ENCODE data around the gene ANGPTL2.

GRCh38 chr9:127123064-127123890, 842 bp upstream of the ANGPTL2 start:
- TF ChIP-seq FOS (IDR thresholded peaks at IDR 0.05; ENCODE audit: low read depth, low read length) (0 out of 2 replicates have a peak, but pooled peaks have one; percentile 0), MXI1 (IDR thresholded peaks at IDR 0.05; ENCODE audit: borderline replicate concordance, low read depth, low read length) (no peak), CTCF (conservative IDR thresholded peaks at IDR 0.05; ENCODE audit: low read depth, low read length) (no peak), POLR2A (IDR thresholded peaks at IDR 0.05; ENCODE audit: low read depth, low read length) (no peak), CHD1 (IDR thresholded peaks at IDR 0.05; ENCODE audit: low read depth, low read length) (no peak), RAD21 (IDR thresholded peaks at IDR 0.05; ENCODE audit: low read length) (no peak), USF2 (IDR thresholded peaks at IDR 0.05; ENCODE audit: low read depth, low read length) (no peak), MAFK (IDR thresholded peaks at IDR 0.05; ENCODE audit: low read depth, low read length) (no peak), NFE2L2 (IDR thresholded peaks at IDR 0.05; ENCODE audit: low read depth, low read length) (no peak), ELK1 (IDR thresholded peaks at IDR 0.05; ENCODE audit: borderline replicate concordance, low read depth, low read length) (no peak), MAZ (IDR thresholded peaks at IDR 0.05; ENCODE audit: borderline replicate concordance, low read depth, low read length) (0 out of 2 replicates have a peak, but pooled peaks have one; percentile 5), RCOR1 (IDR thresholded peaks at IDR 0.05; ENCODE audit: insufficient replicate concordance, low read length) (no peak)
